HL-60/S4 treated with phorbol 12-myristate 13-acetate at 8.2 ng/mL for 4 days and 3 days (cell line): ENCODE measurements around the gene DOCK1.

Source experiments
- in situ Hi-C: fragments of 300-500 bp; cut with MboI; formaldehyde crosslinking; loops from 2 replicates; pipeline ENCODE4 v1.15.0; 2022; ENCODE audit warnings: low sequenced_read_pairs

Gene DOCK1

GRCh38 chr10:127033216-127034033 is 128.2 kb downstream of the DOCK1 start:
- in situ Hi-C loops, result no loop called here

- in situ Hi-C loops, result no loop called here
Observed at GRCh38 chr10:127034034-127034633, 128.9 kb downstream of the DOCK1 start.

- in situ Hi-C loops, result no loop called here
Observed at GRCh38 chr10:127034790-127035189, 129.6 kb downstream of the DOCK1 start.

DNA sequence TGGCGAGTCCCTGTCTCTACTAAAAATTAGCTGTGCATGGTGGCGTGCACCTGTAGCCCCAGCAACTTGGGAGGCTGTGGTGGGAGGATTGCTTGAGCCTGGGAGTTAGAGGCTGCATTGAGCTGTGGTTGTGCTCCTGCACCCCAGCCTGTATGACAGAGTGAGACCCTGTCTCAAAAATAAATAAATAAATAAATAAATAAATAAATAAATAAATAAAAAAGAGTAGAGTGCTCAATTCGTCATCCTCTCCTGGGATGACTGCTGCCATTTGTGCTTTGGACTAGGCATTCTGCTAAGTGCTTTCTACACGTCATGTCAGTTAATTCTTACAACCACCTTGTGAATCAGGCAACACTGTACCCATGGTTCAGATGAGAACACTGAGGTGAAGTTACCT is 130.6 kb downstream of the DOCK1 start:
- in situ Hi-C loops, result no loop called here

DNA sequence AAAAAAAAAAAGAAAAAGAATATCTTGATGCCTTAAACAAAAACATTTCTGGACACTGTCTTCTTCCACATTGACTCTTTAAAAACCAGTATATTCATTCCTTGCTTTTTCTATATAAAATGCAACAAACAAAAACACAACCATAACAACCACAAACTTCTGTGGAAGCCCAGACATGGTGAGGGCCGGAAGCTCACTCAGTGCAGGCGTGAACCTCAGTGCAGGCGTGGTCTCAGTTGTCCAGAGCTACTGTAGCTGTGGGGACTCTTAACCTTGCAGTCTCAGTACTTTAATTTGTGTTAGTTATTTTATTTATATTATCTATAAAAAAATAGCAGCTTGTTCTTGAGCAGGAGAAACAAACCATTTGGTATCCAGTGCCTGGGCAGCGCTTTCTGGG is 131.8 kb downstream of the DOCK1 start:
- in situ Hi-C loops, result no loop called here

GRCh38 chr10:127039435-127039834 is 134.2 kb downstream of the DOCK1 start:
- in situ Hi-C loops, result no loop called here

GRCh38 chr10:127040756-127041155 is 135.5 kb downstream of the DOCK1 start:
- in situ Hi-C loops, result no loop called here

- in situ Hi-C loops, result no loop called here
Observed at GRCh38 chr10:127041552-127041951, 136.3 kb downstream of the DOCK1 start.

GRCh38 chr10:127043301-127043700 is 138.1 kb downstream of the DOCK1 start:
- in situ Hi-C loops, result no loop called here

GRCh38 chr10:127044186-127044585 is 139.0 kb downstream of the DOCK1 start:
- in situ Hi-C loops, result no loop called here

DNA sequence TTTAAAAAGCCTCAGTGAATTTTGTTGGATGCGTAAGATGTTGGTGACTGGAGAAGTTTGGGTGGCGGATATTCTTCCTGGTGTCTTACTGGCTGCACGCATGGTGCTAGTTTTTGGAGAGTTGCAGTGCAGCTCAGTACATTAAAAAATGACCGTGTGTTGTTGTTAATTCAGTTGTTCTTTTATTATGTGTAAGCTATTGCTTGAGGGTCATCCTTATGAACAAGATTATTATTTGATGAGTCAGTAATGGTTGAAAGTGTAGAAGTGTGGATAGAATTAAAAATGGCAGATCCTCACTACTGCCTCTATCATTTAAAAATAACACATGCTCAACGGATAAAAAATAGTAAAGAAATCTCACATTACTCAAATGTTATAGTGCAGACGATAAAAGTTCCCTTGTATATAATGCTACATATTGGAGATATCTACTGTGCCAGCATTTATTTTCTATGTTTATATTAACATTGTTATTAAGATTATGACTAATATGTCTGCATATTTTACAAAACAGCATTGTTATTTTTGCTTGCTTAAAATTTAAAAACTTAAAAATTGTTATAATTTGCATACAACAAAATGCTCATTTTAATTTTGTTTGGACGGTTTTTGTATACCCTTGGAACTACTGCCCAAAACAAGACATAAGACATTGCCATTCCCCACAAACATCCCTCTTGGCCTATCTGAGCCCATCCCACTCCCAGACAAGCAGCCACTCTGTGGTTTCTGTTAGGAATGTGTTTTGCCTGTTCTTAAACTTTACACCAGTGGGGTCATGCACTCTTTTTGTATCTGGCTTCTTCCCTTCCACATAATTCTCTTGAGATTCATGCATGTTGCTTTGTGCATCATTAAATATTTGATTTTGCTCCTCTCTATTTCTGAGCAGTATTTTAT is 142.0 kb downstream of the DOCK1 start:
- in situ Hi-C loops, result no loop called here

DNA sequence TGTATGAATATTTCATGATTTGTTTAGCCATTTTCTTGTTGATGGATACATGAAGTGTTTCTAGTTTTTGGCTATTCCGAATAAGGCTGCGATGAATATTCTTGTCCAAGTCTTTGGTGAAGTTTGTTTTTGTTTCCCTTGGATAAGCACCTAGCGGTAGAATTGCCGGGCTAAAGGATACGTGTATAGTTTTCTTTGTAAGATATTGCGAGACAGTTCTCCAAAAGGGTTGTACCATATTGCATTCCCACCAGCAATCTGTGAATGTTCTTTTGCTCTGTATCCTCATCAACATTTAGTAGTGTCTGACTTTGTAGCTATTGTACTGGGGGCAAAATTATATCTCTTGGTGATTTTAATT is 142.6 kb downstream of the DOCK1 start:
- in situ Hi-C loops, result no loop called here

GRCh38 chr10:127048630-127049029 is 143.4 kb downstream of the DOCK1 start:
- in situ Hi-C loops, result no loop called here

DNA sequence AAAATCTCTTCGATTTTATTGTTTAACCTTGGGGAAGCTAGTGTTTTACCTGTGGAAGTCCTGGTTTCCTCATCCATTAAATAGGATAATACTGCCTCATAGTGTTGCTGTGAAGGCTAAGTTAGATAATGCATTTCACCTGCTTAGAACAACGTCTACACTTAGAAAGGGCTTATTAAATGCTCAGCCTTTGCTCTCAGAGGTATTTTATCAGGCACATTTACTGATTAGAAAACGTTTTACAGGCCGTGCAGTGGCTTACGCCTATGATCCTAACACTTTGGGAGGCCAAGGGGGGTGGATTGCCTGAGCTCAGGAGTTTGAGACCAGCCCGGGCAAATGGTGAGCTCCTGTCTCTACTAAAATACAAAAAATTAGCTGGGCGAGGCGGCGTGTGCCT is 146.8 kb downstream of the DOCK1 start:
- in situ Hi-C loops, result no loop called here

- in situ Hi-C loops, result no loop called here
Observed at GRCh38 chr10:127055263-127055662, 150.0 kb downstream of the DOCK1 start.

DNA sequence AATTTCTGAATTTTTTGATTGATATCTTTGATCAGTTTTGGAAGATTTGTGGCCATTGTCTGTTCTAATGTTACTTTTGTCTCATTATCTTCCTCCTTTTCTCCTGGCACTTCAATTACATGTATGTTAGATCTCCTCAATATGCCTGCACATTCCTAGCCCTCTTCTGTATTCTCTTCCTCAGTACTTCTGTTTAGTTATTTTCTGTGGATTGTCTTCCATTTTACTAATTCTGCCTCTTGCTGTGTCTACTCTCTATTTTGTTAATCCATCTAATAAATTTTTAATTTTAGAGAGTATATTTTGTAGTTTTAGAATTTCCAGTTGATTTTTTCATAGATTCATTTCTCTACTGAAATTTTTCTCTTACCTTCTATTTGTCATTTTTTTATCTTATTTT is 154.1 kb downstream of the DOCK1 start:
- in situ Hi-C loops, result no loop called here

DNA sequence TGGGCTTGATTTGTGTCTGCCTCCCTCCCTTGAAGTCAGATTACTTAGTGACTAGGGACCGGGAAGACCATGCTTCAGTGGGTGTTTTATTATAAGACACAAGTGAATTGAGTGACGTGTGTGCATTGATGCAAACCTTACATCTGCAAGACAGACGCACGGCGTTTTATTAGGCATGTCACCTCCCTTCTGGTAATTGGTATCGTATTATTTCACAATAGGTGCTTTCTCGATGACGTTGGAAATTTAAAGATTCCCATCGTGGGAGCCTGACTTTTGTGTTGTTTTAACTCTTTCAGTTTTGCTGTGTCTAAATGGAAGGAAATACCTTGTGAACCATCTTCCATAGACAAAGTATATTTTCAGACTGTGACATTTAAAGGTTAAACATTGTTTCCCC is 158.5 kb downstream of the DOCK1 start:
- in situ Hi-C loops, result no loop called here

- in situ Hi-C loops, result no loop called here
Observed at GRCh38 chr10:127064474-127064873, 159.2 kb downstream of the DOCK1 start.

GRCh38 chr10:127067542-127068194 is 162.4 kb downstream of the DOCK1 start:
- in situ Hi-C loops, result no loop called here

DNA sequence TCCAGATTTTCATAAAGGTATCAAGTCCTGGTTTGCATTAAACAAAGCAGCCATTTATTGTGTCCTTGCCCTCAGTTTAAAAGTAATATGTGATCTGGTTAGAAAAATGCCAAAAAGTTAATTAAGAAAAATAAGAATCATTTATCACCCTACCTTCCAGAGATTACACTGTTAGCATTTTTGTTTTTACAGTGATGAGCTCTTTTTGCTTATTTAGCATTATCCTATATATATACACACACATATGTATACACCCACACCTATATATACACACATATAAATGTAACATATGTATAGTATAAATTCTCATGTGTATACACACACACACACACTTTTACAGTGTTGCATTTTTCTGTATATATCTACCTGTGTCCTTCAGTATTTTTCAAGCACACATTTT is 163.3 kb downstream of the DOCK1 start:
- in situ Hi-C loops, result no loop called here

- in situ Hi-C loops, result no loop called here
Observed at GRCh38 chr10:127069436-127069835, 164.2 kb downstream of the DOCK1 start.
